ENCODE results near the gene GUCD1.

The GUCD1 gene

GRCh38 chr22:24580276-24580675, 25.3 kb upstream of the GUCD1 start:
- peak overlapping the region; percentile 56 for H3K27ac ChIP-seq (ENCODE audit: low read depth, low read length)
- no peak overlapping the region for H2AFZ ChIP-seq (ENCODE audit: low read length, unreplicated experiment)
- H3K4me3 ChIP-seq (ENCODE audit: low read depth, low read length), result no peak overlapping the region
- H3K4me1 ChIP-seq (ENCODE audit: control insufficient read depth, insufficient read depth, low read length, unreplicated experiment), result peaks cover 12% of the 10 kb centered on the region
- no peaks in the 10 kb centered on the region for H3K27me3 ChIP-seq (ENCODE audit: insufficient read depth, low read length)
- no peaks in the 10 kb centered on the region for H3K79me2 ChIP-seq (ENCODE audit: control insufficient read depth, insufficient read depth, low read length, unreplicated experiment)
- no peaks in the 10 kb centered on the region for H3K36me3 ChIP-seq (ENCODE audit: insufficient read depth, low read length)

DNA sequence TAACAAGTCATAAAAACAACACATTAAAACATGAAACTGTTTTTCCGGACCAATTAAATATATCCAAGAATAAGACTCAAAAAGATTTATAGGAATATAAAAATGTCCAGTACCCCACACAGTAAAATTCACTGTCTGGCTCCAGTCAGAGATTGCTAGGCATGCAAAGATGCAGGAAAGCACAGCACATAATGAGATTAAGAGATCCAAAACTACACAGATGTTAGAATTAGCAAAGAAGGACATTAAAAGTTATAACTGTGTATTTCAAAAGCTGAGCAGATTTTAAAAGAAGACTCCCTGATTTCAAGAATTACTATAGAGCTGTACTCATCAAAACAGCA, 24.3 kb upstream of the GUCD1 start:
- H3K4me1 ChIP-seq (ENCODE audit: control insufficient read depth, insufficient read depth, low read length, unreplicated experiment), result peaks cover 12% of the 10 kb centered on the region
- H3K79me2 ChIP-seq (ENCODE audit: control insufficient read depth, insufficient read depth, low read length, unreplicated experiment), result no peaks in the 10 kb centered on the region
- peak overlapping the region; percentile 55; the same call in 1 of the 2 replicates for H3K27ac ChIP-seq (ENCODE audit: low read depth, low read length)
- no peaks in the 10 kb centered on the region for H3K36me3 ChIP-seq (ENCODE audit: insufficient read depth, low read length)
- H3K27me3 ChIP-seq (ENCODE audit: insufficient read depth, low read length), result no peaks in the 10 kb centered on the region
- H3K4me3 ChIP-seq (ENCODE audit: low read depth, low read length), result no peak overlapping the region
- H2AFZ ChIP-seq (ENCODE audit: low read length, unreplicated experiment), result no peak overlapping the region

GRCh38 chr22:24578355-24579257, 23.7 kb upstream of the GUCD1 start:
- Histone ChIP-seq H3K27me3 (ENCODE audit: insufficient read depth, low read length) (no peaks in the 10 kb centered on the region), H3K36me3 (ENCODE audit: insufficient read depth, low read length) (0 out of 2 replicates have a peak, but pooled peaks cover 4% of the 10 kb centered on the region), H3K27ac (ENCODE audit: low read depth, low read length) (no peak overlapping the region), H3K79me2 (ENCODE audit: control insufficient read depth, insufficient read depth, low read length, unreplicated experiment) (no peaks in the 10 kb centered on the region), H3K4me1 (ENCODE audit: control insufficient read depth, insufficient read depth, low read length, unreplicated experiment) (peaks cover 11% of the 10 kb centered on the region), H2AFZ (ENCODE audit: low read length, unreplicated experiment) (no peak overlapping the region), H3K4me3 (ENCODE audit: low read depth, low read length) (no peak overlapping the region)

- no peaks in the 10 kb centered on the region for H3K79me2 ChIP-seq (ENCODE audit: control insufficient read depth, insufficient read depth, low read length, unreplicated experiment)
- 0 out of 2 replicates have a peak, but pooled peaks cover 8% of the 10 kb centered on the region for H3K36me3 ChIP-seq (ENCODE audit: insufficient read depth, low read length)
- no peak overlapping the region for H3K4me3 ChIP-seq (ENCODE audit: low read depth, low read length)
- H3K4me1 ChIP-seq (ENCODE audit: control insufficient read depth, insufficient read depth, low read length, unreplicated experiment), result peaks cover 8% of the 10 kb centered on the region
- no peak overlapping the region for H3K27ac ChIP-seq (ENCODE audit: low read depth, low read length)
- H2AFZ ChIP-seq (ENCODE audit: low read length, unreplicated experiment), result no peak overlapping the region
- no peaks in the 10 kb centered on the region for H3K27me3 ChIP-seq (ENCODE audit: insufficient read depth, low read length)
Measured at GRCh38 chr22:24576778-24577177, 21.8 kb upstream of the GUCD1 start.

GRCh38 chr22:24571266-24571665, 16.3 kb upstream of the GUCD1 start:
- Histone ChIP-seq H3K36me3 (ENCODE audit: insufficient read depth, low read length) (0 out of 2 replicates have a peak, but pooled peaks cover 14% of the 10 kb centered on the region), H2AFZ (ENCODE audit: low read length, unreplicated experiment) (no peak overlapping the region), H3K79me2 (ENCODE audit: control insufficient read depth, insufficient read depth, low read length, unreplicated experiment) (peaks cover 13% of the 10 kb centered on the region), H3K4me3 (ENCODE audit: low read depth, low read length) (no peak overlapping the region), H3K4me1 (ENCODE audit: control insufficient read depth, insufficient read depth, low read length, unreplicated experiment) (no peaks in the 10 kb centered on the region), H3K27ac (ENCODE audit: low read depth, low read length) (no peak overlapping the region), H3K27me3 (ENCODE audit: insufficient read depth, low read length) (no peaks in the 10 kb centered on the region)

DNA sequence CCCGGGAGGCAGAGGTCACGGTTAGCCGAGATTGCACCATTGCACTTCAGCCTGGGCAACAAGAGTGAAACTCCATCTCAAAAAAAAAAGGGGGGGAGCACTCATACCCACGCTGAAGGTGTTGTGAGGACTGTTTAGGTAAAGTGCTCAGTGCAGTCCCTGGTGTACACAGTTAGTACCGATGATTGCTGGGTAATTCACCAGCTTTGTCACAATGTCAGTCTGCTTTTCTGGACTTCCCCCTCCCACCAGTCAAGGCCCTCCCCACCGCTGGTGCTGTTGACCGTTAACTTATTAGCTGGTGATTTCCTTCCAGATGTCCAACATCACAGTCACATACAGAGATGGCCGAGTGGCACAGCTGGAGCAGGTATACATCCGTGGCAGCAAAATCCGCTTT, 12.7 kb upstream of the GUCD1 start:
- Histone ChIP-seq H3K36me3 (ENCODE audit: insufficient read depth, low read length) (0 out of 2 replicates have a peak, but pooled peaks cover 9% of the 10 kb centered on the region), H3K4me1 (ENCODE audit: control insufficient read depth, insufficient read depth, low read length, unreplicated experiment) (peaks cover 4% of the 10 kb centered on the region), H3K79me2 (ENCODE audit: control insufficient read depth, insufficient read depth, low read length, unreplicated experiment) (peaks cover 43% of the 10 kb centered on the region)

DNA sequence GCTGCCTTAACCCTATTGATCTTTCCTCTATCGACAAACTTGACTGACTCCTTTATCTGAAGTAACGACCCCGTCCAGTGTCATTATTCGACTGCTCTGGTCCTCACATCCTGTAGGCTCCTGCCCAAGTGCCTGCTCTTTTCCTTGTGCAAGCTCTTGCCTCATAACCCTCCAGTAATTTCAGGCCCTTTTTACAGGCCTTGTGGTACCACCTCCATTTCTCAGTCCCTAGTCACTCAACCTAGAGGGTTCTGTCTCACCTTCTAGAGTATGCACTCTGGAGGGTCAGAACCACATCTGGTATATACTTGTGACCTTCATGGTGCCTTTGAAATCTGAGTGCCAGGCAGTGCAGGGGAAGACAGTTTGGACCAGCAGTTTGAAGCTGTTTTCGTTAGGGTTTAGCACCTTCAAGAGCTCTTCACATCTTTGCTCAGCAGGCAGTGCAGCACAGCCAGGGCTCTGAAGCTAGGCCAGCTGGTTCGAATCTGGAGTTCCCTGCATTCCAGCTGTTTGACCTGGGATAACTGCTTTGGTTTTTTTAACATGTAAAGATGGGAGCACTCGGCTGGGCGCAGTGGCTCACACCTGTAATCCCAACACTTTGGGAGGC, 12.1 kb upstream of the GUCD1 start:
- H3K4me1 ChIP-seq (ENCODE audit: control insufficient read depth, insufficient read depth, low read length, unreplicated experiment), result peaks cover 4% of the 10 kb centered on the region
- H2AFZ ChIP-seq (ENCODE audit: low read length, unreplicated experiment), result no peak overlapping the region
- H3K79me2 ChIP-seq (ENCODE audit: control insufficient read depth, insufficient read depth, low read length, unreplicated experiment), result peaks cover 48% of the 10 kb centered on the region
- no peaks in the 10 kb centered on the region for H3K27me3 ChIP-seq (ENCODE audit: insufficient read depth, low read length)
- no peak overlapping the region for H3K4me3 ChIP-seq (ENCODE audit: low read depth, low read length)
- no peak overlapping the region for H3K27ac ChIP-seq (ENCODE audit: low read depth, low read length)
- H3K36me3 ChIP-seq (ENCODE audit: insufficient read depth, low read length), result 0 out of 2 replicates have a peak, but pooled peaks cover 8% of the 10 kb centered on the region

More for the DNA sequence above, 12.7 kb upstream of the GUCD1 start:
- H3K27me3 ChIP-seq (ENCODE audit: insufficient read depth, low read length), result no peaks in the 10 kb centered on the region
- no peak overlapping the region for H3K27ac ChIP-seq (ENCODE audit: low read depth, low read length)
- H2AFZ ChIP-seq (ENCODE audit: low read length, unreplicated experiment), result no peak overlapping the region
- H3K4me3 ChIP-seq (ENCODE audit: low read depth, low read length), result no peak overlapping the region

DNA sequence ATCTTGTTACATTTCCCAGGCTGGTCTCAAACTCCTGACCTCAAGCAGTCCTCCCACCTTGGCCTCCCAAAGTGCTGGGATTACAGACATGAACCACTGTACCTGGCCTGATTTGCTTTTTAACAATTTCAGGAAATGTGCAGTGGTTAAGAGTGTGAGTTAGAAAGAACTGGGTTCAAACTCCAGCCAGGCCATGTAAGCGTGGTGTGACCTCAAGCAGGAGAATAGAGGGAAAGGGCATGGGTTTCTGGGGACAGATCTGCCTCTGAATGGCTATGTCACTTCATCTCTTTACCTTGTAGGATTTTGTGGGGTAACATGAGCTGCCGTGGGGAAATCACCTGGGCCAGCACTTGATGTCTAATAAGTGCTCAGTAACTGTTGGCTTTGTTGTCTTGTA, 10.1 kb upstream of the GUCD1 start:
- Histone ChIP-seq H3K4me1 (ENCODE audit: control insufficient read depth, insufficient read depth, low read length, unreplicated experiment) (peaks cover 4% of the 10 kb centered on the region), H3K4me3 (ENCODE audit: low read depth, low read length) (no peak overlapping the region), H3K36me3 (ENCODE audit: insufficient read depth, low read length) (0 out of 2 replicates have a peak, but pooled peaks cover 5% of the 10 kb centered on the region), H2AFZ (ENCODE audit: low read length, unreplicated experiment) (no peak overlapping the region), H3K27me3 (ENCODE audit: insufficient read depth, low read length) (no peaks in the 10 kb centered on the region), H3K27ac (ENCODE audit: low read depth, low read length) (no peak overlapping the region), H3K79me2 (ENCODE audit: control insufficient read depth, insufficient read depth, low read length, unreplicated experiment) (peaks cover 58% of the 10 kb centered on the region)

GRCh38 chr22:24564376-24565058, 9.6 kb upstream of the GUCD1 start:
- peaks cover 59% of the 10 kb centered on the region for H3K79me2 ChIP-seq (ENCODE audit: control insufficient read depth, insufficient read depth, low read length, unreplicated experiment)
- H3K4me1 ChIP-seq (ENCODE audit: control insufficient read depth, insufficient read depth, low read length, unreplicated experiment), result peaks cover 4% of the 10 kb centered on the region
- no peak overlapping the region for H3K4me3 ChIP-seq (ENCODE audit: low read depth, low read length)
- 0 out of 2 replicates have a peak, but pooled peaks cover 5% of the 10 kb centered on the region for H3K36me3 ChIP-seq (ENCODE audit: insufficient read depth, low read length)
- no peaks in the 10 kb centered on the region for H3K27me3 ChIP-seq (ENCODE audit: insufficient read depth, low read length)
- no peak overlapping the region for H2AFZ ChIP-seq (ENCODE audit: low read length, unreplicated experiment)
- H3K27ac ChIP-seq (ENCODE audit: low read depth, low read length), result no peak overlapping the region

- H3K27me3 ChIP-seq (ENCODE audit: insufficient read depth, low read length), result no peaks in the 10 kb centered on the region
- H3K4me3 ChIP-seq (ENCODE audit: low read depth, low read length), result no peak overlapping the region
- H3K4me1 ChIP-seq (ENCODE audit: control insufficient read depth, insufficient read depth, low read length, unreplicated experiment), result peaks cover 4% of the 10 kb centered on the region
- peaks cover 72% of the 10 kb centered on the region for H3K79me2 ChIP-seq (ENCODE audit: control insufficient read depth, insufficient read depth, low read length, unreplicated experiment)
- H3K36me3 ChIP-seq (ENCODE audit: insufficient read depth, low read length), result peaks cover 7% of the 10 kb centered on the region; the same call in 1 of the 2 replicates
- no peak overlapping the region for H3K27ac ChIP-seq (ENCODE audit: low read depth, low read length)
- no peak overlapping the region for H2AFZ ChIP-seq (ENCODE audit: low read length, unreplicated experiment)
Measured at GRCh38 chr22:24563246-24563645, 8.3 kb upstream of the GUCD1 start.
